ENCODE results near the gene FERMT3.

- TF ChIP-seq TAF1 (conservative IDR thresholded peaks at IDR 0.05) (no peak), CTCF (IDR thresholded peaks at IDR 0.05; ENCODE audit: low read depth, low read length, missing input control) (no peak), JUND (IDR thresholded peaks at IDR 0.05) (no peak), EGR1 (IDR thresholded peaks at IDR 0.05; ENCODE audit: low read depth in 2 of 2) (no peak), ATF3 (IDR thresholded peaks at IDR 0.05) (no peak), REST (IDR thresholded peaks at IDR 0.05) (no peak), YY1 (IDR thresholded peaks at IDR 0.05) (no peak), RAD21 (IDR thresholded peaks at IDR 0.05) (no peak), HNF4A (conservative IDR thresholded peaks at IDR 0.05) (no peak), ZBTB33 (IDR thresholded peaks at IDR 0.05) (no peak), MAX (IDR thresholded peaks at IDR 0.05) (no peak), SP1 (IDR thresholded peaks at IDR 0.05) (no peak), HNF4G (IDR thresholded peaks at IDR 0.05) (no peak)
These were observed 10.4 kb downstream of the FERMT3 start for GRCh38 chr11:64216879-64217278.
